Upper lobe of left lung (tissue), 6 donors: Measurements from ENCODE around the gene MPHOSPH9. TPM values are rescaled to one million over a fixed set of nuclear protein-coding genes. Genes with fewer than 3 reads are reported as not detected.

ENCODE experiments used
- ATAC-seq, 2 donors: fragments of 200-7000 bp; cut with Tn5 transposase; one replicate each; pipeline ENCODE4 v1.9.1; 2022; ENCODE audit warnings: mild to moderate bottlenecking in 2 of 2, moderate library complexity in 2 of 2; ENCODE audit not compliant: low FRiP score in 2 of 2
- DNase-seq, 2 donors: peaks; one replicate each; pipeline ENCODE4 v3.0.0-alpha.2; 2019 to 2020
- H3K27ac ChIP-seq, 4 donors: fragments of 200-600 bp; sonication (generic); one replicate each; pipeline ENCODE4 v1.5.1; 2016 to 2019
- H3K27me3 ChIP-seq, 4 donors: fragments of 200-600 bp; sonication (generic); one replicate each; pipeline ENCODE4 v1.5.1; 2017 to 2019
- H3K36me3 ChIP-seq, 4 donors: fragments of 200-600 bp; sonication (generic); one replicate each; pipeline ENCODE4 v1.5.1; 2016 to 2019
- H3K4me1 ChIP-seq, 4 donors: fragments of 200-600 bp; sonication (generic); one replicate each; pipeline ENCODE4 v1.5.1; 2018 to 2019
- H3K4me3 ChIP-seq, 4 donors: fragments of 200-600 bp; sonication (generic); one replicate each; pipeline ENCODE4 v1.5.1; 2017 to 2019; ENCODE audit warnings: mild to moderate bottlenecking in 2 of 4, moderate library complexity in 1 of 4
- H3K9me3 ChIP-seq, 4 donors: fragments of 200-600 bp; sonication (generic); one replicate each; pipeline ENCODE4 v1.5.1; 2018 to 2019
- CTCF ChIP-seq, 6 experiments: fragments of 450-650 bp in 4 of 6; fragments of 200-600 bp in 2 of 6; sonication (generic) in 2 of 6; IDR thresholded peaks; one replicate each; pipeline ENCODE4 v1.5.1; 2016 to 2019; ENCODE audit warnings: antibody characterized with exemption in 6 of 6
- EP300 ChIP-seq, 4 donors: sonication (generic); formaldehyde crosslinking; IDR thresholded peaks; one replicate each; pipeline ENCODE4 v1.5.1; 2017; ENCODE audit warnings: antibody characterized with exemption in 4 of 4, control low read depth in 2 of 4
- POLR2A ChIP-seq, 4 donors: fragments of 450-650 bp; IDR thresholded peaks; one replicate each; pipeline ENCODE4 v1.5.1; 2016 to 2017; ENCODE audit warnings: antibody characterized with exemption in 4 of 4, mild to moderate bottlenecking in 2 of 4
- POLR2AphosphoS5 ChIP-seq, 2 donors: sonication (generic); formaldehyde crosslinking; IDR thresholded peaks; one replicate each; pipeline ENCODE4 v1.5.1; 2017; ENCODE audit warnings: antibody characterized with exemption in 2 of 2
- WGBS, 2 donors: methylation state at CpG; one replicate each; pipeline ENCODE4 v1.1.5; 2017 to 2018; 5-methylcytosine and 5-hydroxymethylcytosine counted together
- total RNA-seq, 6 donors: library from RNA; depleted of rRNA in 4 of 6; stranded (reverse); fragments of >200 nt in 4 of 6; gene quantifications; one replicate each; pipeline versions ENCODE4 v1.1.0 to v1.2.1, GENCODE V29; 2016 to 2021
- donor health status: DM: no; HTN: no; CAD: no; lungs with moderate emphysema.
- donor health status: DM: no; HTN: yes; CAD: no; lungs with severe emphysema.

The MPHOSPH9 gene
- total RNA-seq, 6 donors from 2014 or later = 12.6 to 82.8 (median 17.6) TPM

- 76 to 77% methylated on average over 5 of the region's 5 CpGs for WGBS, 2 donors
- peak overlapping the region; percentile 79 to 92 (median 91) for H3K27ac ChIP-seq
- no peak for ATAC-seq
- TF ChIP-seq CTCF (IDR thresholded peaks at IDR 0.05) (no peak), POLR2AphosphoS5 (IDR thresholded peaks at IDR 0.05) (no peak), EP300 (IDR thresholded peaks at IDR 0.05) (no peak), POLR2A (IDR thresholded peaks at IDR 0.05) (no peak)
- no peaks in the 10 kb centered on the region for H3K9me3 ChIP-seq
- no peaks in the 10 kb centered on the region for H3K36me3 ChIP-seq
- H3K4me1 ChIP-seq = peaks cover 17 to 50% (median 27%) of the 10 kb centered on the region in 4 donors
- H3K27me3 ChIP-seq = no peaks in the 10 kb centered on the region
- H3K4me3 ChIP-seq = peak overlapping the region in 1 of 4 donors; percentile 90
- DNase-seq = no peak
Observed at GRCh38 chr12:123148655-123149054, 84.3 kb downstream of the MPHOSPH9 start.

- no peak overlapping the region for H3K4me3 ChIP-seq
- peaks cover 22 to 54% (median 31%) of the 10 kb centered on the region in 4 donors for H3K4me1 ChIP-seq
- H3K9me3 ChIP-seq = no peaks in the 10 kb centered on the region
- H3K27me3 ChIP-seq = no peaks in the 10 kb centered on the region
- DNase-seq (no peak), ATAC-seq (no peak)
- TF ChIP-seq EP300 (IDR thresholded peaks at IDR 0.05) (no peak), CTCF (IDR thresholded peaks at IDR 0.05) (no peak), POLR2AphosphoS5 (IDR thresholded peaks at IDR 0.05) (no peak), POLR2A (IDR thresholded peaks at IDR 0.05) (no peak)
- WGBS, 2 donors = 69 to 72% methylated on average over 9 of the region's 9 CpGs
- no peaks in the 10 kb centered on the region for H3K36me3 ChIP-seq
- H3K27ac ChIP-seq = peak overlapping the region in 2 of 4 donors; percentile 90 to 92
Observed at GRCh38 chr12:123148223-123148622, 84.7 kb downstream of the MPHOSPH9 start.

- no peaks in the 10 kb centered on the region for H3K9me3 ChIP-seq
- peaks cover 44 to 64% (median 50%) of the 10 kb centered on the region in 4 donors for H3K4me1 ChIP-seq
- no peak for ATAC-seq
Observed at GRCh38 chr12:123145211-123145610, 87.7 kb downstream of the MPHOSPH9 start.

GRCh38 chr12:123143736-123144461 is 89.0 kb downstream of the MPHOSPH9 start:
- Histone ChIP-seq H3K36me3 (no peaks in the 10 kb centered on the region), H3K27ac (peak overlapping the region; percentile 73 to 89 (median 83)), H3K4me1 (peaks cover 46 to 58% (median 51%) of the 10 kb centered on the region in 4 donors), H3K9me3 (no peaks in the 10 kb centered on the region), H3K4me3 (no peak overlapping the region), H3K27me3 (no peaks in the 10 kb centered on the region)
- DNase-seq (no peak), ATAC-seq (no peak)
- WGBS, 2 donors = 77 to 82% methylated on average over 4 of the region's 4 CpGs
- TF ChIP-seq POLR2AphosphoS5 (IDR thresholded peaks at IDR 0.05) = no peak
- TF ChIP-seq CTCF (IDR thresholded peaks at IDR 0.05) = no peak
- no peak for TF ChIP-seq POLR2A (IDR thresholded peaks at IDR 0.05)
- no peak for TF ChIP-seq EP300 (IDR thresholded peaks at IDR 0.05)

More at GRCh38 chr12:123145211-123145610, 87.7 kb downstream of the MPHOSPH9 start:
- Histone ChIP-seq H3K4me3 (no peak overlapping the region), H3K27ac (no peak overlapping the region), H3K27me3 (no peaks in the 10 kb centered on the region), H3K36me3 (no peaks in the 10 kb centered on the region)
- no peak for TF ChIP-seq CTCF (IDR thresholded peaks at IDR 0.05)
- TF ChIP-seq POLR2A (IDR thresholded peaks at IDR 0.05) = no peak
- TF ChIP-seq EP300 (IDR thresholded peaks at IDR 0.05) = no peak
- no peak for TF ChIP-seq POLR2AphosphoS5 (IDR thresholded peaks at IDR 0.05)
- 93 to 97% methylated on average over 2 of the region's 2 CpGs for WGBS, 2 donors
- no peak for DNase-seq
